HUDEP-2 (cell line): ENCODE data around the gene KIRREL2.

ENCODE experiments used
- DNase-seq, 76 experiments: peaks; one replicate each; lab custom pipeline; 2025; ENCODE audit not compliant: unreplicated experiment in 76 of 76; lab: John Stamatoyannopoulos, UW

Gene KIRREL2

GRCh38 chr19:35844482-35845214 is 12.1 kb upstream of the KIRREL2 start:
- no peak for DNase-seq

- DNase-seq, result peak in 35 of 76 experiments; percentile 5 to 51 (median 24)
These were observed 11.3 kb upstream of the KIRREL2 start for GRCh38 chr19:35845215-35846037.

GRCh38 chr19:35846038-35846668 is 10.6 kb upstream of the KIRREL2 start:
- peak in 2 of 76 experiments; percentile 10 to 13 for DNase-seq

- no peak for DNase-seq
These were observed 8.8 kb upstream of the KIRREL2 start for GRCh38 chr19:35847911-35848310.

DNA sequence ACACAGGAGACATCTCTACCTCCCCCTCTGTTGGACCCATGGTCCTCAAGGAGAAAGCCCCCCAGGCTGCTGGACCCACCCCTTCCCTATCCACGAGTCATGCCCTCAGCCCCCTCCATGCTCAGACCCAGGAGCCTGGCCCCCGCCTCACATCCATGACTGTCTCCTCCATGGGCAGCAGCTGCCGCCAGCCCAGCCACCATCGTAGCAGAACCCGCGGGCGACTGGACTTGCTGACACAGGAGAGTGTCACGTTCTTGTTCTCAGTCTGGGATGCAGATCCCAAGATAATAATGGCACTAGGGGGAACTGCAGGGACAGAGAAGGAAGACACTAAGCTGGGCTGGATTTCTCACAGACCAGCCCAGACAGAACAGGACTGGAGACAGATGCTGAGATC is 8.2 kb upstream of the KIRREL2 start:
- no peak for DNase-seq

DNA sequence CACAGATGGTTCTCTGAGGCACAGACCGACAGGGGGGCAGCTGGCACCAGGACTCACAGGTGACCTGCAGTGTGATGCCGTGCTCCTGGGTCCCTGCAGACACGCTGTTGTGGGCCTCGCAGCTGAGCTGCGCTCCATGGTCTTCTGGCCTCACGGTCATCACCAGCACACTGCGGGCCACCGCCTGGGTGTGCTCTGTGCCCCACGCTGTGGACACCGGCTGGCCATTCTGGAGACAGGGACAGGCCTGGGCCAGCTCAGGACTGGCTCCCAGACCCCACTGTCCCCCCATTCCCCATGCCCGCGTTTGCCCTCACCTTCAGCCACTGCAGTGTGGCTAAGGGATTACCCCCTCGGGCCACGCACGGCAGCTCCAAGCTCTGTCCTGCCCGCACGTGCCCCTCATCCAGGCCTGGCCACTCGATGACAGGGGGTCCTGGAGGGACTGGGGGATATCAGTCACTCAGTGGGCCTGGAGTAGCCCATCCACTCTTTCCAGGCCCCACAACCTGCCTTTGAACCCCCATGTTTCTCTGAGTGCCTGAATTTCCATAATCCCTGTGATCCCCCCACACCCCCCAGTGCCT is 7.7 kb upstream of the KIRREL2 start:
- DNase-seq, result no peak

DNA sequence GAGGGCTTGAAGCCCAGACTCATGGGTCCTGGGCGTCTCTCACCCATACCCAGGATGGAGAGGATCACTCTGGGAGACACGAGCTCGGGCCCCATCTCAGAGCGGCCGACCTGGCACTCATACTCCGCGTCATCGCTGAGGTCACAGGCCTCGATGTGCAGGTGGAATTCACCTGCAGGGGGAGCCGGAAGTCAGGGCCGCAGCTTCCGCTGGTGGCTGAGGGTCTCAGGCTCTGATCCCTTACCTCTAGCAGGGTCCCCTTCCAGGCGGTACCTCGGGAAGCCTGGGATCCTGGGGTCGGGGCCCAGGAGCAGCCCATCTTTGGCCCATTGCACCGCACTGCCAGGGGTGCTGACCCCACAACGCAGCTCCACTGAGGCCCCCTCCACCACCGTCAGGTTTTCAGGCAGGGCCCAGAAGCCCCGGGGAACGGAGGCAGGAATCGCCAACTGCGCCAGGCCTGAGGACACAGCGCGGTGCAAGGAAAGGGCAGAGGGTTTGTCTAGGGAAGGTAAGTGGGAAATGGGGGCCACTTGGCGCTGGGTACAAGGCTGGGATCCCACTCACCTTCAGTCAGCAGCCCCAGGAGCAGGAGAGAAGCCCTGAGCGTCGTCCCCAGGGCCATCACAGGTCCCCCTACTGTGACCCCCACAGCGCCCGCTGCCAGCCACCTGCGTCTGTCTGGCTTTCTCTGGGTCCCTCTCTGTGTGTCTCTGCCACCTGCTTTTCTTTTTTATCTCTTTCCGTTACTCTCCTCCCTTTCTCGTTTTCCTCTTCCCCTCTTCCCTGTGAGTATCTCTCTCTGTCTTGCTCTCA is 5.3 kb upstream of the KIRREL2 start:
- no peak for DNase-seq

DNA sequence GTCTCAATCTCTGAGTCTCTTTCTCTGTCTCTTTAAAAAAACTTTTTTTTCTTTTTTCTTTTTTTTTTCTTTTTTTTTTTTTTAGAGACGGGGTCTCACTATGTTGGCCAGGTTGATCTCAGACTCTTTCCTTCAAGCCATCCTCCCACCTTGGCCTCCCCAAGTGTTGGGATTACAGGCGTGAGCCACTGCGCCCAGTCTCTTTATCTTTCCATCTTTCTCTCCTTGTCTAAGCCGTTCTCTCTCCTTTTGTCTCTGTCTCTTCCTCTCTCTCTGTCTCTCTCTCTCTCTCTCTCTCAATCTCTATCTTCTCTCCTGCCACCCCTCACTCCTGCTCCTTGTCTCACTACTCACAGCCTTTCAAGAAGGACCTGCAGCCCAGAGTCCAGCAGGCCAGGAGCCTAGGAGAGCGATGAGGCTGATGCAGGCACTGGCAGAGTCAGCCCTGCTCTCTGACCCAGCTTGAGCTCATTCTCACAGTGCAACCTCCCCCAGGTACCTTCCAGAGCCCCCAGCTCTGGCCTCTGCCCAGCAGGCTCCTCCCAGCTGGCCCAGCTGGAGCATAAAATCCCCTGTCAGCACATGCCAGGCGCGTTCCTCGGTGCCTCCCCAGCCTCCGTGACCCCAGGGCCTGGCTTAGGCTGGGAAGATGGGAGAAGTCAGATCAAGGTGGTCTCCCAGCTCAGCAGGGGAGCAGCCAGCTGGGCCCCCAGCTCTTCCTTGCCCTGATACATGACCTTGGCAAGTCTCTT is 4.5 kb upstream of the KIRREL2 start, which contains the start of gene NPHS1:
Gene NPHS1, minus strand, starts transcription at position 476 of the 752 bp plus-strand sequence. CDS start 667 bp downstream, outside the sequence.
- no peak for DNase-seq

- DNase-seq, result no peak
These were observed 3.5 kb upstream of the KIRREL2 start for GRCh38 chr19:35853038-35853756.

DNA sequence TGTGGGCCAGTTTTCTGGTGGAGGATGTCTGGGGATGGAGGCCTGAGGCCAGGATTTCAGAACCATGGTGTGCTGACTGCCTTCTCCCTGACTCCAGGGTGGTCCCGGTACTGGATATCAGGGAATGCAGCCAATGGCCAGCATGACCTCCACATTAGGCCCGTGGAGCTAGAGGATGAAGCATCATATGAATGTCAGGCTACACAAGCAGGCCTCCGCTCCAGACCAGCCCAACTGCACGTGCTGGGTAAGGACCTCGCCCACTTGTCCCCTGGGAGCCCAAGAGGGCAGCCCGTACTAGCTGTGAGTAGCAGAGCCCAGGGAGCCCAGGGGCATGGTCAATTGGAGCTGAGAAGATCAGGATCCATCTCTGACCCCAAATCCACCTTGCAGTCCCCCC is 1.6 kb downstream of the KIRREL2 start:
- DNase-seq, result no peak

DNA sequence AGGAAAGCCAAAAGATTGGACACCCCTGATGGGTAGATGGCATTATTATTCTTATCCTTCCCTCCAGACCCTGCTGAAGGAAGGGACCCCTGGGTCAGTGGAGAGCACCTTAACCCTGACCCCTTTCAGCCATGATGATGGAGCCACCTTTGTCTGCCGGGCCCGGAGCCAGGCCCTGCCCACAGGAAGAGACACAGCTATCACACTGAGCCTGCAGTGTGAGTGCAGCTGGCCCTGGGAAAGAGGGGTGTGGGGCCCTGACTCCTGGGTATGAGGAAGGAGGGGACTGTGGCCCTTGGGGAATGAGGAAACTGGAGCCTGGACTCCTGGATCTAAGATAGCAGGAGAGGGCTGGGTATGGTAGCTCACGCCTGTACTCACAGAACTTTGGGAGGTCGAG is 2.7 kb downstream of the KIRREL2 start:
- no peak for DNase-seq

- DNase-seq, result no peak
These were observed 3.7 kb downstream of the KIRREL2 start for GRCh38 chr19:35860436-35860817.

- DNase-seq, result peak in 1 of 76 experiments; percentile 7
These were observed 4.3 kb downstream of the KIRREL2 start for GRCh38 chr19:35860818-35861639.

DNA sequence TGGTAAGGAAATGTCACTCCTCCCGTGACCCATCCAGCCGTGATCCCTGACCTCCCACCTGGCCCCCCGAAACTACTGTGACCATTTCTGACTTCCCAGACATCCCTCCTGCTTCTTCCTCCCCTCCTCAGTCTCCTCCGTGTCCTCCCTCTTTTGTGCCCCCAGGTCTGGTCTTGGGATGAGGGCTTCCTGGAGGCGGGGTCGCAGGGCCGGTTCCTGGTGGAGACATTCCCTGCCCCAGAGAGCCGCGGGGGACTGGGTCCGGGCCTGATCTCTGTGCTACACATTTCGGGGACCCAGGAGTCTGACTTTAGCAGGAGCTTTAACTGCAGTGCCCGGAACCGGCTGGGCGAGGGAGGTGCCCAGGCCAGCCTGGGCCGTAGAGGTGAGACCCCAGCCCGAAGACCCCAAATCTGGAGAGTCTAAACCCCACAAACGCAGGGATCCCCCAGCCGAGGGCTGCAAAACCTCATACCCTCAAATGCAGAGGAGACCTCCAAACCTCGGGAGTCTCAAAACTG is 5.0 kb downstream of the KIRREL2 start:
- DNase-seq, result no peak

- no peak for DNase-seq
These were observed 5.8 kb downstream of the KIRREL2 start for GRCh38 chr19:35862528-35862927.

- DNase-seq, result no peak
These were observed 6.3 kb downstream of the KIRREL2 start for GRCh38 chr19:35863018-35863417.

DNA sequence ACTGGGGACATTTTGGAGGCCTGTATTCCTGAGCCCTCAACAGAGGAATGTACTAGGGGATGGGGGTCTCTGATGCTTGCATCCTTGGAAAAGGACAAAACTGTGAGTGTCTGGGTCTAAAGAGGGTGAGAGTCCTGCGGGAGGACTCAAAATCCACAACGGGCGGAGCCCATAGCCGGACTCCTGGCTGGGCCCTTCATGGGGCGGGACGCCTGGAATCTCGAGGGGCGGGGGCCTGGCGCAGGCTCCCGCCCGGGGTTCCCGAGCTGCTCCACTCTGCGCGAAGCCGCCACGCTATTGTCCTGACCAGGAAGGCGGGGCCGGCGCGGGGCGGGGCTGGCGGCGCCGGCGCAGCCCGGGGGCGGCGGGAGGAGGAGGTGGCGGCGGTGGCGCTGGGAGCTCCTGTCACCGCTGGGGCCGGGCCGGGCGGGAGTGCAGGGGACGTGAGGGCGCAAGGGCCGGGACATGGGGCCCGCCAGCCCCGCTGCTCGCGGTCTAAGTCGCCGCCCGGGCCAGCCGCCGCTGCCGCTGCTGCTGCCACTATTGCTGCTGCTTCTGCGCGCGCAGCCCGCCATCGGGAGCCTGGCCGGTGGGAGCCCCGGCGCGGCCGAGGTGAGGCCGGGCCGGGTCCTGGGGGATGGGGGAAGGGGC is 11.6 kb downstream of the KIRREL2 start, which contains the start of gene APLP1:
Gene APLP1, plus strand, starts transcription at position 403 of the 651 bp plus-strand sequence. Its CDS starts 63 bp downstream, at position 466.
- peak in 39 of 76 experiments; percentile 4 to 71 (median 45) for DNase-seq
